Measurements from ENCODE around the gene ST14. TPM values are rescaled to one million over a fixed set of nuclear protein-coding genes. Genes with fewer than 3 reads are reported as not detected.

The ST14 gene
- total RNA-seq, 1 experiment from 2014 or later, result 33.9 TPM

DNA sequence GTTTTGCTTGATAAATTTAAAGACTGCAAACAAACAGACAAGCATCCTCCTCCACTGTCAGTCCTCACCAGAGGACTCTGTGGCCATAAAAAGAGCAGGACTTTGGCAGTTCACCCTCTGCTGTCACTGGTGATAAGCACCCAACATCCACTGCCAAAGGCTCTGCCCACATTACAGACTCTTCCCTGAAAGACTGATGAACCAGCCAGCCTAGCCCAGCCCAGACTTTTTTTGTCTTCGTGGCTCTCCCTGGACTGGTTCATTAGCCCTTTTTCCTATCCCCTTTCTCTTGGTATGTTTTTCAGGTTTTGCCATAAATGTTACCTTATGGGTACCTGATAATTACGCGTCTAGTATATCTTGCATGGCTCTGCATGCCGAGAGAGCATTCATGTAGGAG is 15.1 kb downstream of the ST14 start:
- H3K36me3 Mint-ChIP-seq, result peaks cover 11% of the 10 kb centered on the region

DNA sequence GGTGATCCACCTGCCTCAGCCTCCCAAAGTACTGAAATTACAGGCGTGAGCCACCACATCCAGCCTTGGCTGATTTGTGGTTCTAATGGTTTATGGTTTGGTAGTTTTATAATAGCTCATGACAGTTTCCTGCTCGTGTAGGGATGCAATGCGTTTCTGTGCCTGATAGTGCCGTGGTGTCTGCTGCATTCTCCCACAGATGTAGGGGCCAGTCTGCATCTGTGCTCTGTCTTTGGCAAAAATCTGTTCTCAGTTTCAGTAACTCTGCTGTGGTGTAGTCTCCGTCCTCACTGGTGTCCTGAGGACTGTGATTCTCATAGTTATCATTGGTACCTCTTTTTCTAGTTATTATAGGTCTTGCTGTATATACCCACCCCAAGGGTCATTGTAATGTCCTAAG is 16.3 kb downstream of the ST14 start:
- ChIA-PET CTCF (no interaction called here), POLR2A (no interaction called here)
- Mint-ChIP-seq H3K4me1 (peaks cover 9% of the 10 kb centered on the region; the same call in 1 of the 2 replicates), H3K4me3 (no peak overlapping the region), H3K9me3 (peaks cover 13% of the 10 kb centered on the region), H3K36me3 (peaks cover 11% of the 10 kb centered on the region), H3K27ac (no peak overlapping the region), H3K27me3 (ENCODE audit: low read depth) (peaks cover 33% of the 10 kb centered on the region)
- ATAC-seq (no peak), DNase-seq (ENCODE audit: low spot score) (no peak)
- TF ChIP-seq, protein P1, sequence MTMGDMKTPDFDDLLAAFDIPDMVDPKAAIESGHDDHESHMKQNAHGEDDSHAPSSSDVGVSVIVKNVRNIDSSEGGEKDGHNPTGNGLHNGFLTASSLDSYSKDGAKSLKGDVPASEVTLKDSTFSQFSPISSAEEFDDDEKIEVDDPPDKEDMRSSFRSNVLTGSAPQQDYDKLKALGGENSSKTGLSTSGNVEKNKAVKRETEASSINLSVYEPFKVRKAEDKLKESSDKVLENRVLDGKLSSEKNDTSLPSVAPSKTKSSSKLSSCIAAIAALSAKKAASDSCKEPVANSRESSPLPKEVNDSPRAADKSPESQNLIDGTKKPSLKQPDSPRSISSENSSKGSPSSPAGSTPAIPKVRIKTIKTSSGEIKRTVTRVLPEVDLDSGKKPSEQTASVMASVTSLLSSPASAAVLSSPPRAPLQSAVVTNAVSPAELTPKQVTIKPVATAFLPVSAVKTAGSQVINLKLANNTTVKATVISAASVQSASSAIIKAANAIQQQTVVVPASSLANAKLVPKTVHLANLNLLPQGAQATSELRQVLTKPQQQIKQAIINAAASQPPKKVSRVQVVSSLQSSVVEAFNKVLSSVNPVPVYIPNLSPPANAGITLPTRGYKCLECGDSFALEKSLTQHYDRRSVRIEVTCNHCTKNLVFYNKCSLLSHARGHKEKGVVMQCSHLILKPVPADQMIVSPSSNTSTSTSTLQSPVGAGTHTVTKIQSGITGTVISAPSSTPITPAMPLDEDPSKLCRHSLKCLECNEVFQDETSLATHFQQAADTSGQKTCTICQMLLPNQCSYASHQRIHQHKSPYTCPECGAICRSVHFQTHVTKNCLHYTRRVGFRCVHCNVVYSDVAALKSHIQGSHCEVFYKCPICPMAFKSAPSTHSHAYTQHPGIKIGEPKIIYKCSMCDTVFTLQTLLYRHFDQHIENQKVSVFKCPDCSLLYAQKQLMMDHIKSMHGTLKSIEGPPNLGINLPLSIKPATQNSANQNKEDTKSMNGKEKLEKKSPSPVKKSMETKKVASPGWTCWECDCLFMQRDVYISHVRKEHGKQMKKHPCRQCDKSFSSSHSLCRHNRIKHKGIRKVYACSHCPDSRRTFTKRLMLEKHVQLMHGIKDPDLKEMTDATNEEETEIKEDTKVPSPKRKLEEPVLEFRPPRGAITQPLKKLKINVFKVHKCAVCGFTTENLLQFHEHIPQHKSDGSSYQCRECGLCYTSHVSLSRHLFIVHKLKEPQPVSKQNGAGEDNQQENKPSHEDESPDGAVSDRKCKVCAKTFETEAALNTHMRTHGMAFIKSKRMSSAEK (CRISPR knock-in tag; IDR thresholded peaks at IDR 0.05; ENCODE audit: borderline replicate concordance), result no peak
- TF ChIP-seq, protein P2, sequence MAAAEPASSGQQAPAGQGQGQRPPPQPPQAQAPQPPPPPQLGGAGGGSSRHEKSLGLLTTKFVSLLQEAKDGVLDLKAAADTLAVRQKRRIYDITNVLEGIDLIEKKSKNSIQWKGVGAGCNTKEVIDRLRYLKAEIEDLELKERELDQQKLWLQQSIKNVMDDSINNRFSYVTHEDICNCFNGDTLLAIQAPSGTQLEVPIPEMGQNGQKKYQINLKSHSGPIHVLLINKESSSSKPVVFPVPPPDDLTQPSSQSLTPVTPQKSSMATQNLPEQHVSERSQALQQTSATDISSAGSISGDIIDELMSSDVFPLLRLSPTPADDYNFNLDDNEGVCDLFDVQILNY (CRISPR knock-in tag; IDR thresholded peaks at IDR 0.05), result no peak
- TF ChIP-seq, protein P3, sequence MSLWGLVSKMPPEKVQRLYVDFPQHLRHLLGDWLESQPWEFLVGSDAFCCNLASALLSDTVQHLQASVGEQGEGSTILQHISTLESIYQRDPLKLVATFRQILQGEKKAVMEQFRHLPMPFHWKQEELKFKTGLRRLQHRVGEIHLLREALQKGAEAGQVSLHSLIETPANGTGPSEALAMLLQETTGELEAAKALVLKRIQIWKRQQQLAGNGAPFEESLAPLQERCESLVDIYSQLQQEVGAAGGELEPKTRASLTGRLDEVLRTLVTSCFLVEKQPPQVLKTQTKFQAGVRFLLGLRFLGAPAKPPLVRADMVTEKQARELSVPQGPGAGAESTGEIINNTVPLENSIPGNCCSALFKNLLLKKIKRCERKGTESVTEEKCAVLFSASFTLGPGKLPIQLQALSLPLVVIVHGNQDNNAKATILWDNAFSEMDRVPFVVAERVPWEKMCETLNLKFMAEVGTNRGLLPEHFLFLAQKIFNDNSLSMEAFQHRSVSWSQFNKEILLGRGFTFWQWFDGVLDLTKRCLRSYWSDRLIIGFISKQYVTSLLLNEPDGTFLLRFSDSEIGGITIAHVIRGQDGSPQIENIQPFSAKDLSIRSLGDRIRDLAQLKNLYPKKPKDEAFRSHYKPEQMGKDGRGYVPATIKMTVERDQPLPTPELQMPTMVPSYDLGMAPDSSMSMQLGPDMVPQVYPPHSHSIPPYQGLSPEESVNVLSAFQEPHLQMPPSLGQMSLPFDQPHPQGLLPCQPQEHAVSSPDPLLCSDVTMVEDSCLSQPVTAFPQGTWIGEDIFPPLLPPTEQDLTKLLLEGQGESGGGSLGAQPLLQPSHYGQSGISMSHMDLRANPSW (CRISPR knock-in tag; conservative IDR thresholded peaks at IDR 0.05; ENCODE audit: low read depth), result no peak

More for the DNA sequence above, 15.1 kb downstream of the ST14 start:
- TF ChIP-seq, protein P4, sequence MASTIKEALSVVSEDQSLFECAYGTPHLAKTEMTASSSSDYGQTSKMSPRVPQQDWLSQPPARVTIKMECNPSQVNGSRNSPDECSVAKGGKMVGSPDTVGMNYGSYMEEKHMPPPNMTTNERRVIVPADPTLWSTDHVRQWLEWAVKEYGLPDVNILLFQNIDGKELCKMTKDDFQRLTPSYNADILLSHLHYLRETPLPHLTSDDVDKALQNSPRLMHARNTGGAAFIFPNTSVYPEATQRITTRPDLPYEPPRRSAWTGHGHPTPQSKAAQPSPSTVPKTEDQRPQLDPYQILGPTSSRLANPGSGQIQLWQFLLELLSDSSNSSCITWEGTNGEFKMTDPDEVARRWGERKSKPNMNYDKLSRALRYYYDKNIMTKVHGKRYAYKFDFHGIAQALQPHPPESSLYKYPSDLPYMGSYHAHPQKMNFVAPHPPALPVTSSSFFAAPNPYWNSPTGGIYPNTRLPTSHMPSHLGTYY (CRISPR knock-in tag; IDR thresholded peaks at IDR 0.05), result no peak
- TF ChIP-seq, protein P1 (CRISPR knock-in tag; IDR thresholded peaks at IDR 0.05; ENCODE audit: borderline replicate concordance), result no peak
- TF ChIP-seq ZNF138 (CRISPR knock-in tag; conservative IDR thresholded peaks at IDR 0.05), result no peak
- TF ChIP-seq, protein P5, sequence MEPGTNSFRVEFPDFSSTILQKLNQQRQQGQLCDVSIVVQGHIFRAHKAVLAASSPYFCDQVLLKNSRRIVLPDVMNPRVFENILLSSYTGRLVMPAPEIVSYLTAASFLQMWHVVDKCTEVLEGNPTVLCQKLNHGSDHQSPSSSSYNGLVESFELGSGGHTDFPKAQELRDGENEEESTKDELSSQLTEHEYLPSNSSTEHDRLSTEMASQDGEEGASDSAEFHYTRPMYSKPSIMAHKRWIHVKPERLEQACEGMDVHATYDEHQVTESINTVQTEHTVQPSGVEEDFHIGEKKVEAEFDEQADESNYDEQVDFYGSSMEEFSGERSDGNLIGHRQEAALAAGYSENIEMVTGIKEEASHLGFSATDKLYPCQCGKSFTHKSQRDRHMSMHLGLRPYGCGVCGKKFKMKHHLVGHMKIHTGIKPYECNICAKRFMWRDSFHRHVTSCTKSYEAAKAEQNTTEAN (CRISPR knock-in tag; IDR thresholded peaks at IDR 0.05), result no peak
- no peak for TF ChIP-seq CREB1 (CRISPR knock-in tag; IDR thresholded peaks at IDR 0.05)
- TF ChIP-seq, protein P6, sequence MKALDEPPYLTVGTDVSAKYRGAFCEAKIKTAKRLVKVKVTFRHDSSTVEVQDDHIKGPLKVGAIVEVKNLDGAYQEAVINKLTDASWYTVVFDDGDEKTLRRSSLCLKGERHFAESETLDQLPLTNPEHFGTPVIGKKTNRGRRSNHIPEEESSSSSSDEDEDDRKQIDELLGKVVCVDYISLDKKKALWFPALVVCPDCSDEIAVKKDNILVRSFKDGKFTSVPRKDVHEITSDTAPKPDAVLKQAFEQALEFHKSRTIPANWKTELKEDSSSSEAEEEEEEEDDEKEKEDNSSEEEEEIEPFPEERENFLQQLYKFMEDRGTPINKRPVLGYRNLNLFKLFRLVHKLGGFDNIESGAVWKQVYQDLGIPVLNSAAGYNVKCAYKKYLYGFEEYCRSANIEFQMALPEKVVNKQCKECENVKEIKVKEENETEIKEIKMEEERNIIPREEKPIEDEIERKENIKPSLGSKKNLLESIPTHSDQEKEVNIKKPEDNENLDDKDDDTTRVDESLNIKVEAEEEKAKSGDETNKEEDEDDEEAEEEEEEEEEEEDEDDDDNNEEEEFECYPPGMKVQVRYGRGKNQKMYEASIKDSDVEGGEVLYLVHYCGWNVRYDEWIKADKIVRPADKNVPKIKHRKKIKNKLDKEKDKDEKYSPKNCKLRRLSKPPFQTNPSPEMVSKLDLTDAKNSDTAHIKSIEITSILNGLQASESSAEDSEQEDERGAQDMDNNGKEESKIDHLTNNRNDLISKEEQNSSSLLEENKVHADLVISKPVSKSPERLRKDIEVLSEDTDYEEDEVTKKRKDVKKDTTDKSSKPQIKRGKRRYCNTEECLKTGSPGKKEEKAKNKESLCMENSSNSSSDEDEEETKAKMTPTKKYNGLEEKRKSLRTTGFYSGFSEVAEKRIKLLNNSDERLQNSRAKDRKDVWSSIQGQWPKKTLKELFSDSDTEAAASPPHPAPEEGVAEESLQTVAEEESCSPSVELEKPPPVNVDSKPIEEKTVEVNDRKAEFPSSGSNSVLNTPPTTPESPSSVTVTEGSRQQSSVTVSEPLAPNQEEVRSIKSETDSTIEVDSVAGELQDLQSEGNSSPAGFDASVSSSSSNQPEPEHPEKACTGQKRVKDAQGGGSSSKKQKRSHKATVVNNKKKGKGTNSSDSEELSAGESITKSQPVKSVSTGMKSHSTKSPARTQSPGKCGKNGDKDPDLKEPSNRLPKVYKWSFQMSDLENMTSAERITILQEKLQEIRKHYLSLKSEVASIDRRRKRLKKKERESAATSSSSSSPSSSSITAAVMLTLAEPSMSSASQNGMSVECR (CRISPR knock-in tag; IDR thresholded peaks at IDR 0.05; ENCODE audit: borderline replicate concordance), result no peak
- no peak for TF ChIP-seq ZNF671 (CRISPR knock-in tag; IDR thresholded peaks at IDR 0.05)
- Mint-ChIP-seq H3K9me3 (peaks cover 13% of the 10 kb centered on the region), H3K27me3 (ENCODE audit: low read depth) (peaks cover 46% of the 10 kb centered on the region), H3K27ac (no peak overlapping the region), H3K4me1 (peaks cover 12% of the 10 kb centered on the region; the same call in 1 of the 2 replicates), H3K4me3 (no peak overlapping the region)
- DNase-seq (ENCODE audit: low spot score) (no peak), ATAC-seq (no peak)
- CTCF ChIA-PET, result no interaction called here
- POLR2A ChIA-PET, result no interaction called here
